ENCODE measurements around the gene RRAD.

DNA sequence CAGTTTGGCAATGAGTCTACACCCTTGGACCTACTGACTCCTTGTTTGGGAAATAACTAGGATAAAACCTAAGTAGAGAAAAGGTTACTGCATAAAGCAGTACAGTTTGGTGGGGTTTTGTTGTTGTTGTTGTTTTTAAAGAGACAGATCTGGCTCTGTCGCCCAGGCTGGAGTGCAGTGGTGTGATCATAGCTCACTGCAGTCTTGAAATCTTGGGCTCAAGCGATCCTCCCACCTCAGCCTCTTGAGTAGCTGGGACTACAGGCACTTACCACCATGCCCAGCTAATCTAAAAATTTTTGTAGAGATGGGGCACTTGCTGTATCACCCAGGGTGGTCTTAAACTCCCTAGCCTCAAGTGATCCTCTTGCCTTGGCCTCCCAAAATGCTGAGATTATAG is 43.8 kb downstream of the RRAD start:
- TF ChIP-seq, protein P1, sequence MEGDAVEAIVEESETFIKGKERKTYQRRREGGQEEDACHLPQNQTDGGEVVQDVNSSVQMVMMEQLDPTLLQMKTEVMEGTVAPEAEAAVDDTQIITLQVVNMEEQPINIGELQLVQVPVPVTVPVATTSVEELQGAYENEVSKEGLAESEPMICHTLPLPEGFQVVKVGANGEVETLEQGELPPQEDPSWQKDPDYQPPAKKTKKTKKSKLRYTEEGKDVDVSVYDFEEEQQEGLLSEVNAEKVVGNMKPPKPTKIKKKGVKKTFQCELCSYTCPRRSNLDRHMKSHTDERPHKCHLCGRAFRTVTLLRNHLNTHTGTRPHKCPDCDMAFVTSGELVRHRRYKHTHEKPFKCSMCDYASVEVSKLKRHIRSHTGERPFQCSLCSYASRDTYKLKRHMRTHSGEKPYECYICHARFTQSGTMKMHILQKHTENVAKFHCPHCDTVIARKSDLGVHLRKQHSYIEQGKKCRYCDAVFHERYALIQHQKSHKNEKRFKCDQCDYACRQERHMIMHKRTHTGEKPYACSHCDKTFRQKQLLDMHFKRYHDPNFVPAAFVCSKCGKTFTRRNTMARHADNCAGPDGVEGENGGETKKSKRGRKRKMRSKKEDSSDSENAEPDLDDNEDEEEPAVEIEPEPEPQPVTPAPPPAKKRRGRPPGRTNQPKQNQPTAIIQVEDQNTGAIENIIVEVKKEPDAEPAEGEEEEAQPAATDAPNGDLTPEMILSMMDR (IDR thresholded peaks at IDR 0.05; ENCODE audit: borderline replicate concordance, extremely low read depth, low read length, poor library complexity, severe bottlenecking): no peak
- TF ChIP-seq EZH2 (IDR thresholded peaks at IDR 0.05; ENCODE audit: borderline replicate concordance, low read depth, low read length, severe bottlenecking): no peak
